ENCODE results near the gene ADSS1.

Gene ADSS1

GRCh38 chr14:104684449-104684821 lies 39.6 kb upstream of the ADSS1 start:
- Histone ChIP-seq H3K36me3 (ENCODE audit: insufficient read depth, low read length) (no peaks in the 10 kb centered on the region), H2AFZ (ENCODE audit: low read length) (no peak overlapping the region), H3K79me2 (ENCODE audit: insufficient read depth, low read length) (no peaks in the 10 kb centered on the region), H3K27me3 (ENCODE audit: insufficient read depth, low read length, poor library complexity, severe bottlenecking) (no peaks in the 10 kb centered on the region), H4K20me1 (ENCODE audit: insufficient read depth, low read length, poor library complexity, severe bottlenecking) (no peaks in the 10 kb centered on the region), H3K9me3 (ENCODE audit: insufficient read depth, low read depth, low read length) (no peaks in the 10 kb centered on the region), H3K4me1 (ENCODE audit: insufficient read depth, low read length, poor library complexity, severe bottlenecking) (peaks cover 33% of the 10 kb centered on the region), H3F3A (ENCODE audit: low read depth) (0 out of 2 replicates have a peak, but pooled peaks cover 2% of the 10 kb centered on the region), H3K9me2 (replicated peaks; ENCODE audit: low read depth, low read length) (no peaks in the 10 kb centered on the region), H3K9ac (ENCODE audit: low read depth, low read length, poor library complexity, severe bottlenecking) (no peak overlapping the region), H3K4me2 (ENCODE audit: low read depth, low read length, poor library complexity, severe bottlenecking) (no peak overlapping the region), H3K4me3 (ENCODE audit: low read length, poor library complexity, severe bottlenecking) (no peak overlapping the region)
- TF ChIP-seq EZH2phosphoT487 (IDR thresholded peaks at IDR 0.05; ENCODE audit: borderline replicate concordance), result no peak

GRCh38 chr14:104685216-104685997 lies 38.6 kb upstream of the ADSS1 start:
- no peaks in the 10 kb centered on the region for H3K36me3 ChIP-seq (ENCODE audit: insufficient read depth, low read length)
- H2AFZ ChIP-seq (ENCODE audit: low read length), result peak overlapping the region; percentile 58
- TF ChIP-seq CTCF (conservative IDR thresholded peaks at IDR 0.05; ENCODE audit: low read length), result peak; percentile 58
- TF ChIP-seq EZH2phosphoT487 (IDR thresholded peaks at IDR 0.05; ENCODE audit: borderline replicate concordance), result no peak
- no peak overlapping the region for H3K4me3 ChIP-seq (ENCODE audit: low read length, poor library complexity, severe bottlenecking)
- no peaks in the 10 kb centered on the region for H3K9me3 ChIP-seq (ENCODE audit: insufficient read depth, low read depth, low read length)
- H3K9ac ChIP-seq (ENCODE audit: low read depth, low read length, poor library complexity, severe bottlenecking), result peak overlapping the region; percentile 55
- no peaks in the 10 kb centered on the region for H3K9me2 ChIP-seq (replicated peaks; ENCODE audit: low read depth, low read length)
- peaks cover 4% of the 10 kb centered on the region for H4K20me1 ChIP-seq (ENCODE audit: insufficient read depth, low read length, poor library complexity, severe bottlenecking)
- H3F3A ChIP-seq (ENCODE audit: low read depth), result 0 out of 2 replicates have a peak, but pooled peaks cover 2% of the 10 kb centered on the region
- no peak overlapping the region for H3K4me2 ChIP-seq (ENCODE audit: low read depth, low read length, poor library complexity, severe bottlenecking)
- H3K79me2 ChIP-seq (ENCODE audit: insufficient read depth, low read length), result peaks cover 9% of the 10 kb centered on the region
- H3K4me1 ChIP-seq (ENCODE audit: insufficient read depth, low read length, poor library complexity, severe bottlenecking), result peaks cover 38% of the 10 kb centered on the region
- H3K27me3 ChIP-seq (ENCODE audit: insufficient read depth, low read length, poor library complexity, severe bottlenecking), result no peaks in the 10 kb centered on the region

DNA sequence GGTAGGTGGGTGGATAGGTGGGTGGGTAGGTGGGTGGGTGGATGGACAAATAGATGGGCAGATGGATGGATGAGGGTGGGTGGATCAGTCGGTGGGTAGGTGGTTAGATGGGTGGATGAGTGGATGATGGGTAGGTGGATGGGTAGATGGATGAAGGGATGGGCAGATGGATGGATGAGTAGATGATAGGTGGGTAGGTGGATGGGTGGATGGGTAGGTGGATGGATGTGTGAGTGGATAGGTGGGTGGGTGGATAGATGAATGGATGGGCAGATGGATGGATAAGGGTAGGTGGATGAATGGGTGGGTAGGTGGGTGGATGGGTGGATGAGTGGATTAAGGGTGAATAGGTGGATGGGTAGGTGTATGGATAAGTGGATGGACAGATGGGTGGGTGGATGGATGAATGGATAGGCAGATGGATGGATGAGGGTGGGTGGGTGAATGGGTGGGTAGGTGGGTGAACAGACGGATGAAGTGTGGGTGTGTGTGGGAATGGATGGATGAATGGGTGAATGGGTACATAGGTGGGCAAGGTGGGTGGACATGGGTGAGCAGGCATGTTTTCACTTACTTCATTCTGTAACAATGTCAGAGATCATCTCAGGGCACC lies 37.9 kb upstream of the ADSS1 start:
- H3K79me2 ChIP-seq (ENCODE audit: insufficient read depth, low read length), result peaks cover 16% of the 10 kb centered on the region
- peaks cover 10% of the 10 kb centered on the region for H4K20me1 ChIP-seq (ENCODE audit: insufficient read depth, low read length, poor library complexity, severe bottlenecking)
- no peaks in the 10 kb centered on the region for H3K27me3 ChIP-seq (ENCODE audit: insufficient read depth, low read length, poor library complexity, severe bottlenecking)
- peak overlapping the region; percentile 54 for H3K9ac ChIP-seq (ENCODE audit: low read depth, low read length, poor library complexity, severe bottlenecking)
- no peak overlapping the region for H2AFZ ChIP-seq (ENCODE audit: low read length)
- H3K9me2 ChIP-seq (replicated peaks; ENCODE audit: low read depth, low read length), result no peaks in the 10 kb centered on the region
- H3K4me1 ChIP-seq (ENCODE audit: insufficient read depth, low read length, poor library complexity, severe bottlenecking), result peaks cover 45% of the 10 kb centered on the region
- H3F3A ChIP-seq (ENCODE audit: low read depth), result 0 out of 2 replicates have a peak, but pooled peaks cover 2% of the 10 kb centered on the region
- H3K4me2 ChIP-seq (ENCODE audit: low read depth, low read length, poor library complexity, severe bottlenecking), result no peak overlapping the region
- H3K36me3 ChIP-seq (ENCODE audit: insufficient read depth, low read length), result no peaks in the 10 kb centered on the region
- no peak overlapping the region for H3K4me3 ChIP-seq (ENCODE audit: low read length, poor library complexity, severe bottlenecking)
- TF ChIP-seq CTCF (conservative IDR thresholded peaks at IDR 0.05; ENCODE audit: low read length), result no peak
- no peak for TF ChIP-seq EZH2phosphoT487 (IDR thresholded peaks at IDR 0.05; ENCODE audit: borderline replicate concordance)
- no peaks in the 10 kb centered on the region for H3K9me3 ChIP-seq (ENCODE audit: insufficient read depth, low read depth, low read length)

Measured in Loucy (cell line).